Esophagus muscularis mucosa (tissue), 4 donors: Measurements from ENCODE around the gene PADI4. TPM values are rescaled to one million over a fixed set of nuclear protein-coding genes. Genes with fewer than 3 reads are reported as not detected.

ENCODE experiments used
- DNase-seq: peaks from one replicate; pipeline ENCODE4 v3.0.0-alpha.2; 2017; ENCODE audit errors: extremely low spot score
- H3K27ac ChIP-seq, 4 donors: fragments of 200-600 bp; sonication (generic); replicated peaks in 1 of 4; 1 replicate in 3 of 4; 2 replicates in 1 of 4; pipeline ENCODE4 v1.5.1; 2016 to 2019; ENCODE audit warnings: mild to moderate bottlenecking in 1 of 4
- H3K27me3 ChIP-seq, 4 donors: fragments of 200-600 bp; sonication (generic); one replicate each; pipeline versions ENCODE4 v1.5.1 to v1.6.0; 2016 to 2019
- H3K36me3 ChIP-seq, 4 donors: fragments of 200-600 bp; sonication (generic); one replicate each; pipeline ENCODE4 v1.5.1; 2016 to 2019
- H3K4me1 ChIP-seq, 4 donors: fragments of 200-600 bp; sonication (generic); one replicate each; pipeline ENCODE4 v1.5.1; 2016 to 2019
- H3K4me3 ChIP-seq, 4 donors: fragments of 200-600 bp; sonication (generic); 1 replicate in 2 of 4; 2 replicates in 2 of 4; pipeline ENCODE4 v1.5.1; 2016 to 2019; ENCODE audit warnings: mild to moderate bottlenecking in 4 of 4, moderate library complexity in 1 of 4
- H3K9me3 ChIP-seq, 4 donors: fragments of 200-600 bp; sonication (generic); 1 replicate in 3 of 4; 2 replicates in 1 of 4; pipeline ENCODE4 v1.5.1; 2016 to 2019
- CTCF ChIP-seq, 3 experiments: fragments of 200-600 bp in 2 of 3; fragments of 450-650 bp in 1 of 3; sonication (generic) in 2 of 3; IDR thresholded peaks; one replicate each; pipeline ENCODE4 v1.5.1; 2017 to 2019; ENCODE audit warnings: antibody characterized with exemption in 3 of 3, mild to moderate bottlenecking in 2 of 3, moderate library complexity in 1 of 3
- EP300 ChIP-seq: sonication (generic); formaldehyde crosslinking; IDR thresholded peaks from one replicate; pipeline ENCODE4 v1.6.1; 2017; ENCODE audit warnings: antibody characterized with exemption
- POLR2A ChIP-seq: fragments of 450-650 bp; IDR thresholded peaks from one replicate; pipeline ENCODE4 v1.6.1; 2017; ENCODE audit warnings: antibody characterized with exemption, moderate library complexity, mild to moderate bottlenecking, low read depth
- POLR2AphosphoS5 ChIP-seq, 2 donors: sonication (generic); formaldehyde crosslinking; IDR thresholded peaks; one replicate each; pipeline ENCODE4 v1.6.1; 2017; ENCODE audit warnings: antibody characterized with exemption in 2 of 2
- WGBS: methylation state at CpG from one replicate; pipeline ENCODE4 v1.1.5; 2018; 5-methylcytosine and 5-hydroxymethylcytosine counted together
- intact Hi-C: fragments of 100-400 bp; cut with DNase I; formaldehyde crosslinking; loops from one replicate; pipeline ENCODE4 v1.15.1; 2023
- total RNA-seq, 4 donors: library from RNA; depleted of rRNA; stranded (reverse); fragments of >200 nt; gene quantifications; one replicate each; pipeline versions ENCODE4 v1.1.0 to v1.2.1, GENCODE V29; 2016

The PADI4 gene
- total RNA-seq, 4 donors from 2014 or later: 5.6 TPM; not detected in 3

- TF ChIP-seq EP300 (no peak), POLR2A (no peak), CTCF (IDR thresholded peaks at IDR 0.05) (no peak), POLR2AphosphoS5 (IDR thresholded peaks at IDR 0.05) (no peak)
- Histone ChIP-seq H3K27me3 (peaks cover 0 to 51% (median 0%) of the 10 kb centered on the region in 4 donors), H3K4me3 (no peak overlapping the region), H3K4me1 (no peaks in the 10 kb centered on the region), H3K27ac (no peak overlapping the region), H3K9me3 (no peaks in the 10 kb centered on the region), H3K36me3 (no peaks in the 10 kb centered on the region)
- WGBS: 46% methylated on average over 8 of the region's 11 CpGs
- intact Hi-C loops: no loop called here
- no peak for DNase-seq
These were observed 31.4 kb upstream of the PADI4 start for GRCh38 chr1:17276568-17276967.

- no peaks in the 10 kb centered on the region for H3K4me1 ChIP-seq
- WGBS: 76% methylated on average over 5 of the region's 8 CpGs
- TF ChIP-seq POLR2AphosphoS5 (IDR thresholded peaks at IDR 0.05) (no peak), EP300 (no peak), POLR2A (no peak), CTCF (IDR thresholded peaks at IDR 0.05) (no peak)
- H3K4me3 ChIP-seq: no peak overlapping the region
- H3K27me3 ChIP-seq: peaks cover 0 to 55% (median 0%) of the 10 kb centered on the region in 4 donors
- no peaks in the 10 kb centered on the region for H3K36me3 ChIP-seq
- intact Hi-C loops: no loop called here
- no peaks in the 10 kb centered on the region for H3K9me3 ChIP-seq
- no peak overlapping the region for H3K27ac ChIP-seq
- DNase-seq: no peak
These were observed 30.4 kb upstream of the PADI4 start for GRCh38 chr1:17277511-17278159.

GRCh38 chr1:17278996-17279830 is 28.8 kb upstream of the PADI4 start:
- no peak overlapping the region for H3K4me3 ChIP-seq
- no peaks in the 10 kb centered on the region for H3K9me3 ChIP-seq
- no peak for DNase-seq
- intact Hi-C loops: no loop called here
- H3K27ac ChIP-seq: no peak overlapping the region
- 87% methylated on average over 11 of the region's 14 CpGs for WGBS
- no peaks in the 10 kb centered on the region for H3K36me3 ChIP-seq
- H3K27me3 ChIP-seq: peaks cover 0 to 64% (median 0%) of the 10 kb centered on the region in 4 donors
- H3K4me1 ChIP-seq: no peaks in the 10 kb centered on the region
- TF ChIP-seq EP300 (no peak), CTCF (IDR thresholded peaks at IDR 0.05) (no peak), POLR2A (no peak), POLR2AphosphoS5 (IDR thresholded peaks at IDR 0.05) (no peak)

GRCh38 chr1:17280436-17280835 is 27.6 kb upstream of the PADI4 start:
- Histone ChIP-seq H3K27ac (no peak overlapping the region), H3K4me3 (no peak overlapping the region), H3K9me3 (no peaks in the 10 kb centered on the region), H3K4me1 (no peaks in the 10 kb centered on the region), H3K27me3 (peaks cover 0 to 68% (median 0%) of the 10 kb centered on the region in 4 donors), H3K36me3 (no peaks in the 10 kb centered on the region)
- WGBS: 78% methylated on average over 4 of the region's 7 CpGs
- intact Hi-C loops: no loop called here
- DNase-seq: no peak
- TF ChIP-seq CTCF (IDR thresholded peaks at IDR 0.05) (no peak), EP300 (no peak), POLR2AphosphoS5 (IDR thresholded peaks at IDR 0.05) (no peak), POLR2A (no peak)
